Endothelial cell of umbilical vein (primary cell): ENCODE data around the gene VEZT.

Experiments used
- EZH2 ChIP-seq: IDR thresholded peaks from 2 replicates; pipeline ENCODE4 v1.6.1; 2012; ENCODE audit warnings: borderline replicate concordance, low read depth, mild to moderate bottlenecking, moderate library complexity, low read length, inconsistent platforms; ENCODE audit not compliant: severe bottlenecking
- FOS ChIP-seq: IDR thresholded peaks from 2 replicates; pipeline ENCODE4 v1.6.1; 2011; ENCODE audit warnings: mild to moderate bottlenecking, low read length, moderate library complexity, borderline replicate concordance; ENCODE audit not compliant: insufficient read depth
- GATA2 ChIP-seq: IDR thresholded peaks from 2 replicates; pipeline ENCODE4 v1.7.0; 2011; ENCODE audit warnings: low read depth, mild to moderate bottlenecking, moderate library complexity, mixed read lengths, low read length; ENCODE audit not compliant: insufficient read length, insufficient read depth
- JUN ChIP-seq: IDR thresholded peaks from 2 replicates; pipeline ENCODE4 v1.6.1; 2011; ENCODE audit warnings: borderline replicate concordance, low read depth; ENCODE audit not compliant: insufficient read length, insufficient read depth
- MAX ChIP-seq: IDR thresholded peaks from 2 replicates; pipeline ENCODE4 v1.6.1; 2011; ENCODE audit not compliant: insufficient read depth, insufficient read length
- MYC ChIP-seq: IDR thresholded peaks from one replicate; pipeline ENCODE4 v1.6.1; 2011; ENCODE audit warnings: mild to moderate bottlenecking, low read depth, low read length
- POLR2A ChIP-seq: IDR thresholded peaks from 2 replicates; pipeline ENCODE4 v1.6.1; 2012; ENCODE audit warnings: low read depth, mild to moderate bottlenecking, control low read depth, low read length
- POLR2AphosphoS5 ChIP-seq: IDR thresholded peaks from 2 replicates; pipeline ENCODE4 v1.6.1; 2012; ENCODE audit warnings: low read depth, mild to moderate bottlenecking, control low read depth, low read length, moderate library complexity; ENCODE audit not compliant: insufficient read depth
- TF ChIP-seq, protein P1 (sequence below), 2 donors: IDR thresholded peaks; 1 replicate in 1 of 2; 2 replicates in 1 of 2; pipeline ENCODE4 v1.5.1; 2011; ENCODE audit warnings: low read length in 2 of 2, mild to moderate bottlenecking in 2 of 2, moderate library complexity in 2 of 2, control low read depth in 1 of 2, inconsistent platforms in 1 of 2, low read depth in 1 of 2; ENCODE audit not compliant: insufficient read depth in 1 of 2; ENCODE audit errors: extremely low read depth in 1 of 2

GRCh38 chr12:95265765-95266164 is 48.2 kb downstream of the VEZT start:
- no peak for TF ChIP-seq POLR2A
- TF ChIP-seq, protein P1, sequence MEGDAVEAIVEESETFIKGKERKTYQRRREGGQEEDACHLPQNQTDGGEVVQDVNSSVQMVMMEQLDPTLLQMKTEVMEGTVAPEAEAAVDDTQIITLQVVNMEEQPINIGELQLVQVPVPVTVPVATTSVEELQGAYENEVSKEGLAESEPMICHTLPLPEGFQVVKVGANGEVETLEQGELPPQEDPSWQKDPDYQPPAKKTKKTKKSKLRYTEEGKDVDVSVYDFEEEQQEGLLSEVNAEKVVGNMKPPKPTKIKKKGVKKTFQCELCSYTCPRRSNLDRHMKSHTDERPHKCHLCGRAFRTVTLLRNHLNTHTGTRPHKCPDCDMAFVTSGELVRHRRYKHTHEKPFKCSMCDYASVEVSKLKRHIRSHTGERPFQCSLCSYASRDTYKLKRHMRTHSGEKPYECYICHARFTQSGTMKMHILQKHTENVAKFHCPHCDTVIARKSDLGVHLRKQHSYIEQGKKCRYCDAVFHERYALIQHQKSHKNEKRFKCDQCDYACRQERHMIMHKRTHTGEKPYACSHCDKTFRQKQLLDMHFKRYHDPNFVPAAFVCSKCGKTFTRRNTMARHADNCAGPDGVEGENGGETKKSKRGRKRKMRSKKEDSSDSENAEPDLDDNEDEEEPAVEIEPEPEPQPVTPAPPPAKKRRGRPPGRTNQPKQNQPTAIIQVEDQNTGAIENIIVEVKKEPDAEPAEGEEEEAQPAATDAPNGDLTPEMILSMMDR (IDR thresholded peaks at IDR 0.05; ENCODE audit: extremely low read depth in 1 of 2, insufficient read depth in 1 of 2, low read depth in 1 of 2, low read length in 2 of 2) = no peak
- TF ChIP-seq EZH2 = no peak
- no peak for TF ChIP-seq POLR2AphosphoS5
- TF ChIP-seq MYC = no peak
- no peak for TF ChIP-seq MAX
- no peak for TF ChIP-seq FOS
- no peak for TF ChIP-seq GATA2
- TF ChIP-seq JUN = no peak
